HL-60 (cell line): Measurements from ENCODE around the gene PRPS1L1.

ENCODE experiments used
- DNase-seq, 2 experiments: peaks; one replicate each; pipeline ENCODE4 v3.0.0-alpha.2; 2010 to 2020; ENCODE audit warnings: low read depth in 1 of 2, low spot score in 1 of 2
- H3K27ac ChIP-seq: fragments of 250-450 bp; sonication (Bioruptor Pico); replicated peaks from 2 replicates; pipeline ENCODE4 v1.5.1; 2020; ENCODE audit warnings: mild to moderate bottlenecking, moderate library complexity
- H3K27me3 ChIP-seq: fragments of 250-450 bp; sonication (Bioruptor Pico); 2 replicates; pipeline ENCODE4 v1.5.1; 2021; ENCODE audit warnings: mild to moderate bottlenecking, moderate library complexity; ENCODE audit not compliant: insufficient read depth, poor library complexity, severe bottlenecking
- H3K4me3 ChIP-seq: replicated peaks from 2 replicates; pipeline ENCODE4 v1.5.1; 2011; ENCODE audit warnings: mild to moderate bottlenecking, control low read depth, low read length; ENCODE audit not compliant: insufficient read depth
- GABPA ChIP-seq: IDR thresholded peaks from 2 replicates; pipeline ENCODE4 v1.6.1; 2012; ENCODE audit warnings: low read depth
- POLR2AphosphoS5 ChIP-seq: IDR thresholded peaks from 2 replicates; pipeline ENCODE4 v1.6.1; 2012; ENCODE audit warnings: low read depth
- SPI1 ChIP-seq: IDR thresholded peaks from 2 replicates; pipeline ENCODE4 v1.6.1; 2012; ENCODE audit warnings: low read depth, mild to moderate bottlenecking, borderline replicate concordance
- TF ChIP-seq, protein P1 (sequence below): IDR thresholded peaks from one replicate; pipeline ENCODE4 v1.5.1; 2011; ENCODE audit warnings: low read length, control low read depth, inconsistent platforms; ENCODE audit not compliant: insufficient read depth
- TF ChIP-seq, protein P2 (sequence below): IDR thresholded peaks from 2 replicates; pipeline ENCODE4 v1.6.1; 2012; ENCODE audit warnings: low read depth; ENCODE audit not compliant: insufficient replicate concordance

The PRPS1L1 gene

DNA sequence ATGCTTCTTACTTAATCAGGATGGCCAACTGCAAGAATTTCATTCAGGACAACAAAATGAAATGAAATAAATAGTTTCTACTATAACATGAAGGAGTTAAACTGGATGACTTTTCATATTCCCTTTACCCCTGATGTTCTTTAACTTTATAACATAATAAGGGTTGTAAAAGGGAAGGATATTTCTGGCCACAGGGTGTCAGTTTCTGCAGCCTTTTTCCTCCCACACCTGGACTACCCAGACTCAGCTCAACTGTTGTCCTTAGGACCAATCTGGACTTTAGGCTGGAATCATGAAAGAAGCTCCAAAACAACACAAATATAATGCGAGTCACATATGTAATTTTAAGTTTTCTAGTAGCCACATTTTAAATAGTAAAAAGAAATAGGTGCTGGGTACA lies 43.4 kb downstream of the PRPS1L1 start:
- Histone ChIP-seq H3K27ac (no peak overlapping the region), H3K4me3 (no peak overlapping the region), H3K27me3 (no peaks in the 10 kb centered on the region)
- DNase-seq = no peak
- TF ChIP-seq GABPA (no peak), POLR2AphosphoS5 (no peak), SPI1 (no peak)
- TF ChIP-seq, protein P1, sequence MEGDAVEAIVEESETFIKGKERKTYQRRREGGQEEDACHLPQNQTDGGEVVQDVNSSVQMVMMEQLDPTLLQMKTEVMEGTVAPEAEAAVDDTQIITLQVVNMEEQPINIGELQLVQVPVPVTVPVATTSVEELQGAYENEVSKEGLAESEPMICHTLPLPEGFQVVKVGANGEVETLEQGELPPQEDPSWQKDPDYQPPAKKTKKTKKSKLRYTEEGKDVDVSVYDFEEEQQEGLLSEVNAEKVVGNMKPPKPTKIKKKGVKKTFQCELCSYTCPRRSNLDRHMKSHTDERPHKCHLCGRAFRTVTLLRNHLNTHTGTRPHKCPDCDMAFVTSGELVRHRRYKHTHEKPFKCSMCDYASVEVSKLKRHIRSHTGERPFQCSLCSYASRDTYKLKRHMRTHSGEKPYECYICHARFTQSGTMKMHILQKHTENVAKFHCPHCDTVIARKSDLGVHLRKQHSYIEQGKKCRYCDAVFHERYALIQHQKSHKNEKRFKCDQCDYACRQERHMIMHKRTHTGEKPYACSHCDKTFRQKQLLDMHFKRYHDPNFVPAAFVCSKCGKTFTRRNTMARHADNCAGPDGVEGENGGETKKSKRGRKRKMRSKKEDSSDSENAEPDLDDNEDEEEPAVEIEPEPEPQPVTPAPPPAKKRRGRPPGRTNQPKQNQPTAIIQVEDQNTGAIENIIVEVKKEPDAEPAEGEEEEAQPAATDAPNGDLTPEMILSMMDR = no peak
- TF ChIP-seq, protein P2, sequence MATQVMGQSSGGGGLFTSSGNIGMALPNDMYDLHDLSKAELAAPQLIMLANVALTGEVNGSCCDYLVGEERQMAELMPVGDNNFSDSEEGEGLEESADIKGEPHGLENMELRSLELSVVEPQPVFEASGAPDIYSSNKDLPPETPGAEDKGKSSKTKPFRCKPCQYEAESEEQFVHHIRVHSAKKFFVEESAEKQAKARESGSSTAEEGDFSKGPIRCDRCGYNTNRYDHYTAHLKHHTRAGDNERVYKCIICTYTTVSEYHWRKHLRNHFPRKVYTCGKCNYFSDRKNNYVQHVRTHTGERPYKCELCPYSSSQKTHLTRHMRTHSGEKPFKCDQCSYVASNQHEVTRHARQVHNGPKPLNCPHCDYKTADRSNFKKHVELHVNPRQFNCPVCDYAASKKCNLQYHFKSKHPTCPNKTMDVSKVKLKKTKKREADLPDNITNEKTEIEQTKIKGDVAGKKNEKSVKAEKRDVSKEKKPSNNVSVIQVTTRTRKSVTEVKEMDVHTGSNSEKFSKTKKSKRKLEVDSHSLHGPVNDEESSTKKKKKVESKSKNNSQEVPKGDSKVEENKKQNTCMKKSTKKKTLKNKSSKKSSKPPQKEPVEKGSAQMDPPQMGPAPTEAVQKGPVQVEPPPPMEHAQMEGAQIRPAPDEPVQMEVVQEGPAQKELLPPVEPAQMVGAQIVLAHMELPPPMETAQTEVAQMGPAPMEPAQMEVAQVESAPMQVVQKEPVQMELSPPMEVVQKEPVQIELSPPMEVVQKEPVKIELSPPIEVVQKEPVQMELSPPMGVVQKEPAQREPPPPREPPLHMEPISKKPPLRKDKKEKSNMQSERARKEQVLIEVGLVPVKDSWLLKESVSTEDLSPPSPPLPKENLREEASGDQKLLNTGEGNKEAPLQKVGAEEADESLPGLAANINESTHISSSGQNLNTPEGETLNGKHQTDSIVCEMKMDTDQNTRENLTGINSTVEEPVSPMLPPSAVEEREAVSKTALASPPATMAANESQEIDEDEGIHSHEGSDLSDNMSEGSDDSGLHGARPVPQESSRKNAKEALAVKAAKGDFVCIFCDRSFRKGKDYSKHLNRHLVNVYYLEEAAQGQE = no peak

DNA sequence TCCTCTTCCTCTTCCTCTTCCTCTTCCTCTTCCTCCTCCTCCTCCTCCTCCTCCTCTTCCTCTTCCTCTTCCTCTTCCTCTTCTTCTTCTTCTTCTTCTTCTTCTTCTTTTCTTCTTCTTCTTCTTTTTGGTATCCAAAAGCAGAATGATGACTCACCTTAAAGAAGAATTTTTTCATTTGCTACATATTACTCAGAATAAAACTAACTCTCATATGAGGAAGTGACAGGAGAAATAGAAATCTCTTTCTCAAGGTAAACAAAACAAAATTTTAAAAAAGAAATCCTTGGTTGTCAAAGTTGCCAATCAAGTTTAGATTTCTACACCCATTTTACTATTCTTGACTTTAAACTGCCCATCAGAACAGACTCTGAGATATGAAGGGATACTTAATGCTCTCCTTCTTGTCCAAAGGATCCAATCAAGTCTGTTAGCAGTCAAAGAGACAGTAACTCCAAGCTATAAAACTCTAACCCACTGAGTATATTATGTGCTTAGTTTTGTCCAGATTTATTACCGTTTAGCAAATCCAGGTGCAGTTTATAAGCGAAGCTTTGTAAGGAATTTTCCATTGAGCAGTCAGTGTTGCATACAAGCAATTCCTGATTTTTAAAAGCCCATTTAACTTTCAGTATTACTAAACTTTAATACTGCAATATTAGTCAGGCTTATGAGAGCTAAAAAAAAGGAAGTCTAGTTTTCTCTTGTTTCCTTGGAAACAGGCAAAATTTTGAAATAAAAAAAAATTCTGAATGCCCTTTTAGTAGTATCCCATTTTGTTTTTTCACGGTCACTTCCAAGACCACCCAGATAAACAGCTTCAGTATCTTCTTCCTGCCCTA lies 44.2 kb downstream of the PRPS1L1 start:
- DNase-seq = peak in 1 of 2 experiments; percentile 7
- Histone ChIP-seq H3K4me3 (no peak overlapping the region), H3K27me3 (no peaks in the 10 kb centered on the region), H3K27ac (peak overlapping the region; percentile 41)
- TF ChIP-seq, protein P2 = no peak
- TF ChIP-seq SPI1 = peak; percentile 68

GRCh38 chr7:17976952-17977351 lies 50.7 kb downstream of the PRPS1L1 start:
- TF ChIP-seq, protein P2 = no peak
- TF ChIP-seq POLR2AphosphoS5 = no peak
- TF ChIP-seq, protein P1 = no peak
- TF ChIP-seq GABPA = no peak
- no peak for TF ChIP-seq SPI1
- no peak for DNase-seq
- Histone ChIP-seq H3K27ac (no peak overlapping the region), H3K27me3 (no peaks in the 10 kb centered on the region), H3K4me3 (no peak overlapping the region)
